Breast epithelium (tissue), 4 donors: Measurements from ENCODE around the gene WIPF1. TPM values are rescaled to one million over a fixed set of nuclear protein-coding genes. Genes with fewer than 3 reads are reported as not detected.
A peak's percentile ranks its signal among the peaks of the same experiment; 100 is the strongest.

Source experiments
- DNase-seq, 2 donors: peaks; one replicate each; pipeline ENCODE4 v3.0.0-alpha.2; 2019; ENCODE audit warnings: low spot score in 2 of 2
- H3K27ac ChIP-seq, 2 donors: fragments of 200-600 bp; sonication (generic) in 1 of 2; one replicate each; pipeline ENCODE4 v1.5.1; 2016 to 2019; ENCODE audit warnings: mild to moderate bottlenecking in 1 of 2
- H3K27me3 ChIP-seq, 2 donors: fragments of 200-600 bp; sonication (generic) in 1 of 2; one replicate each; pipeline versions ENCODE4 v1.5.1 to v1.6.0; 2017 to 2019; ENCODE audit warnings: control low read depth in 1 of 2, mild to moderate bottlenecking in 1 of 2
- H3K36me3 ChIP-seq: fragments of 200-600 bp; one replicate; pipeline ENCODE4 v1.5.1; 2019
- H3K4me1 ChIP-seq, 2 donors: fragments of 200-600 bp; sonication (generic); one replicate each; pipeline ENCODE4 v1.5.1; 2016 to 2019; ENCODE audit warnings: control low read depth in 1 of 2
- H3K4me3 ChIP-seq, 3 donors: fragments of 200-600 bp; sonication (generic); 1 replicate in 2 of 3; 2 replicates in 1 of 3; pipeline ENCODE4 v1.5.1; 2016 to 2019; ENCODE audit warnings: mild to moderate bottlenecking in 3 of 3, moderate library complexity in 2 of 3
- H3K9me3 ChIP-seq, 2 donors: fragments of 200-600 bp; sonication (generic) in 1 of 2; one replicate each; pipeline ENCODE4 v1.5.1; 2016 to 2019; ENCODE audit warnings: control low read depth in 1 of 2
- CTCF ChIP-seq, 3 donors: fragments of 450-650 bp; IDR thresholded peaks; one replicate each; pipeline ENCODE4 v1.5.1; 2016 to 2017; ENCODE audit warnings: antibody characterized with exemption in 3 of 3, mild to moderate bottlenecking in 3 of 3, moderate library complexity in 3 of 3
- POLR2A ChIP-seq: fragments of 450-650 bp; IDR thresholded peaks from one replicate; pipeline ENCODE4 v1.6.1; 2016; ENCODE audit warnings: antibody characterized with exemption, mild to moderate bottlenecking, moderate library complexity
- POLR2AphosphoS5 ChIP-seq, 3 donors: sonication (generic); formaldehyde crosslinking; IDR thresholded peaks; one replicate each; pipeline ENCODE4 v1.6.1; 2017; ENCODE audit warnings: antibody characterized with exemption in 3 of 3
- intact Hi-C: fragments of 100-400 bp; cut with DNase I; formaldehyde crosslinking; loops from one replicate; pipeline ENCODE4 v1.15.1; 2023; ENCODE audit warnings: low total_unique reads
- total RNA-seq, 3 donors: library from RNA; depleted of rRNA; stranded (reverse); fragments of >200 nt; gene quantifications; one replicate each; pipeline ENCODE4 v1.1.0, GENCODE V29; 2016

The WIPF1 gene
- total RNA-seq, 3 donors from 2014 or later, result 17.6 to 43.2 (median 24.9) TPM

- no peaks in the 10 kb centered on the region for H3K27me3 ChIP-seq
- no peak overlapping the region for H3K27ac ChIP-seq
- no peaks in the 10 kb centered on the region for H3K36me3 ChIP-seq
- no peak overlapping the region for H3K4me3 ChIP-seq
- intact Hi-C loops, result no loop called here
- TF ChIP-seq POLR2A (no peak), POLR2AphosphoS5 (IDR thresholded peaks at IDR 0.05) (no peak), CTCF (IDR thresholded peaks at IDR 0.05) (no peak)
- no peak for DNase-seq
- no peaks in the 10 kb centered on the region for H3K9me3 ChIP-seq
- H3K4me1 ChIP-seq, result no peaks in the 10 kb centered on the region
Observed at GRCh38 chr2:174569678-174570077, 27.9 kb downstream of the WIPF1 start.

GRCh38 chr2:174568425-174568824, 29.2 kb downstream of the WIPF1 start:
- H3K27me3 ChIP-seq, result no peaks in the 10 kb centered on the region
- H3K9me3 ChIP-seq, result no peaks in the 10 kb centered on the region
- no peak for DNase-seq
- H3K27ac ChIP-seq, result no peak overlapping the region
- TF ChIP-seq POLR2AphosphoS5 (IDR thresholded peaks at IDR 0.05), result no peak
- no peak for TF ChIP-seq CTCF (IDR thresholded peaks at IDR 0.05)
- no peak for TF ChIP-seq POLR2A
- no peaks in the 10 kb centered on the region for H3K4me1 ChIP-seq
- H3K4me3 ChIP-seq, result no peak overlapping the region
- no peaks in the 10 kb centered on the region for H3K36me3 ChIP-seq
- intact Hi-C loops, result no loop called here

- no peaks in the 10 kb centered on the region for H3K4me1 ChIP-seq
- H3K27ac ChIP-seq, result no peak overlapping the region
- H3K4me3 ChIP-seq, result no peak overlapping the region
- no peaks in the 10 kb centered on the region for H3K36me3 ChIP-seq
- no peaks in the 10 kb centered on the region for H3K9me3 ChIP-seq
- no peak for DNase-seq
- intact Hi-C loops, result no loop called here
- no peak for TF ChIP-seq CTCF (IDR thresholded peaks at IDR 0.05)
- no peak for TF ChIP-seq POLR2A
- TF ChIP-seq POLR2AphosphoS5 (IDR thresholded peaks at IDR 0.05), result no peak
- H3K27me3 ChIP-seq, result no peaks in the 10 kb centered on the region
Observed at GRCh38 chr2:174566871-174567270, 30.7 kb downstream of the WIPF1 start.

GRCh38 chr2:174563530-174564282, 33.9 kb downstream of the WIPF1 start:
- no peaks in the 10 kb centered on the region for H3K36me3 ChIP-seq
- DNase-seq, result no peak
- H3K4me1 ChIP-seq, result no peaks in the 10 kb centered on the region
- intact Hi-C loops, result no loop called here
- no peak overlapping the region for H3K4me3 ChIP-seq
- TF ChIP-seq CTCF (IDR thresholded peaks at IDR 0.05), result no peak
- TF ChIP-seq POLR2AphosphoS5 (IDR thresholded peaks at IDR 0.05), result no peak
- TF ChIP-seq POLR2A, result no peak
- H3K27ac ChIP-seq, result no peak overlapping the region
- H3K9me3 ChIP-seq, result no peaks in the 10 kb centered on the region
- H3K27me3 ChIP-seq, result no peaks in the 10 kb centered on the region

GRCh38 chr2:174561972-174562370, 35.6 kb downstream of the WIPF1 start:
- Histone ChIP-seq H3K4me1 (no peaks in the 10 kb centered on the region), H3K27ac (peak overlapping the region; percentile 29 to 35), H3K9me3 (no peaks in the 10 kb centered on the region), H3K4me3 (no peak overlapping the region), H3K27me3 (no peaks in the 10 kb centered on the region), H3K36me3 (no peaks in the 10 kb centered on the region)
- intact Hi-C loops, result no loop called here
- no peak for DNase-seq
- TF ChIP-seq CTCF (IDR thresholded peaks at IDR 0.05) (no peak), POLR2AphosphoS5 (IDR thresholded peaks at IDR 0.05) (no peak), POLR2A (no peak)
